Tibial nerve (tissue), 4 donors: ENCODE measurements around the gene ARL8B.

Source experiments
- CTCF ChIP-seq, 5 experiments: fragments of 200-600 bp in 3 of 5; fragments of 450-650 bp in 2 of 5; sonication (generic) in 3 of 5; IDR thresholded peaks; one replicate each; pipeline ENCODE4 v1.5.1; 2016 to 2019; ENCODE audit warnings: antibody characterized with exemption in 5 of 5, mild to moderate bottlenecking in 3 of 5, moderate library complexity in 2 of 5
- EP300 ChIP-seq, 2 donors: sonication (generic); formaldehyde crosslinking; IDR thresholded peaks; one replicate each; pipeline ENCODE4 v1.6.1; 2017; ENCODE audit warnings: antibody characterized with exemption in 2 of 2, mild to moderate bottlenecking in 1 of 2
- POLR2A ChIP-seq, 2 donors: fragments of 450-650 bp; IDR thresholded peaks; one replicate each; pipeline ENCODE4 v1.6.1; 2017; ENCODE audit warnings: antibody characterized with exemption in 2 of 2, mild to moderate bottlenecking in 2 of 2, moderate library complexity in 2 of 2

DNA sequence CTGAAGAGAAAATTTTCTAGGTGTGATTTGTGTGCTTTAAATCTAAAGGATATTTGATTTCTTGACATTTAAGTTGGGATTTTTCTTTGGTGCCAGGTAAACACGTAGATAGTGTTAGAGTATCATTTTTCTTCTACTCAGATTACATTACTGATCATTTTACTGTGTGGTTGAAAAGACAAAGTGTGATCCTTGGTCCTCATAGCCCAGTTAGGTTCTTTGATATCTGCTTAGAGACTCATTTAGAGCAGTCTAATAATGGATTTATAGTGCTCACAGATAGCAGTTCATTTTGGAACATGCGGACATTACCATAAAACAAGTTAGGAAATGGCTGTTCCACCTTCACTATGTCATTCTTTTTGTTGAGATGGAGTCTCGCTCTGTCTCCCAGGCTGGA is 12.4 kb downstream of the ARL8B start:
- TF ChIP-seq CTCF (IDR thresholded peaks at IDR 0.05) (no peak), POLR2A (IDR thresholded peaks at IDR 0.05) (no peak), EP300 (IDR thresholded peaks at IDR 0.05) (no peak)
